HTR-8/SVneo (cell line): Measurements from ENCODE around the gene SUPT4H1.

Experiments
- DNase-seq: peaks from one replicate; pipeline ENCODE4 v3.0.0; 2011; ENCODE audit warnings: low spot score, mixed read lengths; ENCODE audit not compliant: insufficient read length
- FAIRE-seq: peaks from 2 replicates; lab custom pipeline; 2011; peaks lifted over from hg19 to GRCh38; lab: Jason Lieb, UNC

The SUPT4H1 gene

GRCh38 chr17:58321571-58322525 is 30.2 kb downstream of the SUPT4H1 start:
- FAIRE-seq (peak; percentile 55), DNase-seq (no peak)

GRCh38 chr17:58320570-58321323 is 31.3 kb downstream of the SUPT4H1 start:
- FAIRE-seq, result no peak

GRCh38 chr17:58320163-58320558 is 31.8 kb downstream of the SUPT4H1 start:
- DNase-seq (no peak), FAIRE-seq (no peak)

More at GRCh38 chr17:58320570-58321323, 31.3 kb downstream of the SUPT4H1 start:
- no peak for DNase-seq

- FAIRE-seq, result no peak
- no peak for DNase-seq
Observed at GRCh38 chr17:58319173-58320162, 32.5 kb downstream of the SUPT4H1 start.

- FAIRE-seq, result no peak
- DNase-seq, result no peak
Observed at GRCh38 chr17:58318627-58319172, 33.3 kb downstream of the SUPT4H1 start.

GRCh38 chr17:58318065-58318481 is 33.9 kb downstream of the SUPT4H1 start:
- FAIRE-seq, result peak; percentile 49
- DNase-seq, result no peak

GRCh38 chr17:58317421-58318064 is 34.5 kb downstream of the SUPT4H1 start:
- DNase-seq (peak; percentile 94), FAIRE-seq (peak; percentile 97)

- DNase-seq, result no peak
Observed at GRCh38 chr17:58316260-58316960, 35.6 kb downstream of the SUPT4H1 start.

GRCh38 chr17:58315750-58316149 is 36.3 kb downstream of the SUPT4H1 start:
- DNase-seq, result no peak
- FAIRE-seq, result peak; percentile 20

More at GRCh38 chr17:58316260-58316960, 35.6 kb downstream of the SUPT4H1 start:
- no peak for FAIRE-seq

GRCh38 chr17:58315281-58315711 is 36.7 kb downstream of the SUPT4H1 start:
- DNase-seq (no peak), FAIRE-seq (peak; percentile 57)

- DNase-seq (no peak), FAIRE-seq (no peak)
Observed at GRCh38 chr17:58314706-58315015, 37.3 kb downstream of the SUPT4H1 start.

GRCh38 chr17:58313815-58314705 is 37.9 kb downstream of the SUPT4H1 start:
- no peak for DNase-seq
- no peak for FAIRE-seq

- no peak for FAIRE-seq
- DNase-seq, result no peak
Observed at GRCh38 chr17:58312829-58313228, 39.2 kb downstream of the SUPT4H1 start.

GRCh38 chr17:58312021-58312630 is 39.9 kb downstream of the SUPT4H1 start:
- FAIRE-seq, result no peak
- DNase-seq, result no peak

GRCh38 chr17:58311429-58311894 is 40.5 kb downstream of the SUPT4H1 start:
- no peak for DNase-seq
- FAIRE-seq, result peak; percentile 36

GRCh38 chr17:58310511-58311428 is 41.2 kb downstream of the SUPT4H1 start:
- FAIRE-seq (peak; percentile 64), DNase-seq (no peak)
